Ovary (tissue), 3 donors: Measurements from ENCODE around the gene GALNT16.

ENCODE experiments used
- CTCF ChIP-seq, 3 donors: fragments of 450-650 bp in 2 of 3; fragments of 200-600 bp in 1 of 3; IDR thresholded peaks; one replicate each; pipeline versions ENCODE4 v1.5.1 to v1.8.0; 2016 to 2022; ENCODE audit warnings: antibody characterized with exemption in 3 of 3, mild to moderate bottlenecking in 1 of 3
- POLR2A ChIP-seq: fragments of 450-650 bp; IDR thresholded peaks from one replicate; pipeline ENCODE4 v1.6.1; 2017; ENCODE audit warnings: antibody characterized with exemption, mild to moderate bottlenecking, moderate library complexity
- donor health status: DM: no; HTN: no; CAD: no.

- no peak for TF ChIP-seq POLR2A
- no peak for TF ChIP-seq CTCF (IDR thresholded peaks at IDR 0.05)
Observed at GRCh38 chr14:69241577-69241976, 18.4 kb upstream of the GALNT16 start.
